ENCODE measurements around the gene PRND.

DNA sequence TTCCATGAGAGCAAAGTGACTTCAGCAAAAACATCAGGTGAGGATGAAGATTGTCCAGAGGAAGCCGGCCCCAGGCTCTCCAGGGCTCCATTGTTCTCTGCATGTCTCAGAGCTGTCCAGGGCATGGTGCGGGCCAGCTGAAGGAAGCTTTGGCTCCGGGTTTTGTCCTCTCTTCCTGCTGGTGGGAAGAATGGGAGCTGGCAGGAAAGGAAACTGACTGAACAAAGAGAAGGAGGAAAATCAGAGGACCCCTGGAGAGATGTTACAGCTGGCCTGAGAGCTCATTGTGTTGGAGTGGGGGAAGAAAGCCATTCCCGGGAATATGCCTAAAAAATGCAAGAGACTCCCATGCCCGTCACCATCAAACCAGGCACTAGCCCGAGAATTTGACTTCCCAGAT is 27.1 kb downstream of the PRND start:
- TF ChIP-seq SNAI2 (CRISPR knock-in tag; IDR thresholded peaks at IDR 0.05) (no peak), ZNF565 (CRISPR knock-in tag; conservative IDR thresholded peaks at IDR 0.05; ENCODE audit: low read depth) (no peak), CSDC2 (CRISPR knock-in tag; IDR thresholded peaks at IDR 0.05) (no peak), CREB5 (CRISPR knock-in tag; IDR thresholded peaks at IDR 0.05; ENCODE audit: low read depth) (no peak), BACH2 (CRISPR knock-in tag; IDR thresholded peaks at IDR 0.05; ENCODE audit: borderline replicate concordance) (no peak), TCF4 (CRISPR knock-in tag; IDR thresholded peaks at IDR 0.05; ENCODE audit: borderline replicate concordance) (no peak), RARB (CRISPR knock-in tag; IDR thresholded peaks at IDR 0.05) (no peak), GLIS3 (CRISPR knock-in tag; IDR thresholded peaks at IDR 0.05) (no peak), ZFP30 (CRISPR knock-in tag; IDR thresholded peaks at IDR 0.05) (no peak), PATZ1 (CRISPR knock-in tag; IDR thresholded peaks at IDR 0.05; ENCODE audit: borderline replicate concordance) (no peak)
- TF ChIP-seq, protein P1, sequence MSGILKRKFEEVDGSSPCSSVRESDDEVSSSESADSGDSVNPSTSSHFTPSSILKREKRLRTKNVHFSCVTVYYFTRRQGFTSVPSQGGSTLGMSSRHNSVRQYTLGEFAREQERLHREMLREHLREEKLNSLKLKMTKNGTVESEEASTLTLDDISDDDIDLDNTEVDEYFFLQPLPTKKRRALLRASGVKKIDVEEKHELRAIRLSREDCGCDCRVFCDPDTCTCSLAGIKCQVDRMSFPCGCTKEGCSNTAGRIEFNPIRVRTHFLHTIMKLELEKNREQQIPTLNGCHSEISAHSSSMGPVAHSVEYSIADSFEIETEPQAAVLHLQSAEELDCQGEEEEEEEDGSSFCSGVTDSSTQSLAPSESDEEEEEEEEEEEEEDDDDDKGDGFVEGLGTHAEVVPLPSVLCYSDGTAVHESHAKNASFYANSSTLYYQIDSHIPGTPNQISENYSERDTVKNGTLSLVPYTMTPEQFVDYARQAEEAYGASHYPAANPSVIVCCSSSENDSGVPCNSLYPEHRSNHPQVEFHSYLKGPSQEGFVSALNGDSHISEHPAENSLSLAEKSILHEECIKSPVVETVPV (CRISPR knock-in tag; IDR thresholded peaks at IDR 0.05): no peak

Measured in SK-N-SH treated with all-trans-retinoic acid at 6 μM for 48 hours (cell line).